ENCODE measurements around the gene THSD8.
"Not testable (repeated sequence)": the region's sequence is repeated elsewhere in the genome, so short reads cannot be mapped to it uniquely, and the experiment has no call there.

THSD8 gene

GRCh38 chr19:12833738-12834565 is 32.1 kb downstream of the THSD8 start:
- FAIRE-seq: no peak

- FAIRE-seq: no peak
These were observed 32.7 kb downstream of the THSD8 start, which contains the start of gene RTBDN for GRCh38 chr19:12834566-12834943. RTBDN (minus strand) TSS chr19:12834579; CDS start chr19:12829979, 4,600 bp downstream.

DNA sequence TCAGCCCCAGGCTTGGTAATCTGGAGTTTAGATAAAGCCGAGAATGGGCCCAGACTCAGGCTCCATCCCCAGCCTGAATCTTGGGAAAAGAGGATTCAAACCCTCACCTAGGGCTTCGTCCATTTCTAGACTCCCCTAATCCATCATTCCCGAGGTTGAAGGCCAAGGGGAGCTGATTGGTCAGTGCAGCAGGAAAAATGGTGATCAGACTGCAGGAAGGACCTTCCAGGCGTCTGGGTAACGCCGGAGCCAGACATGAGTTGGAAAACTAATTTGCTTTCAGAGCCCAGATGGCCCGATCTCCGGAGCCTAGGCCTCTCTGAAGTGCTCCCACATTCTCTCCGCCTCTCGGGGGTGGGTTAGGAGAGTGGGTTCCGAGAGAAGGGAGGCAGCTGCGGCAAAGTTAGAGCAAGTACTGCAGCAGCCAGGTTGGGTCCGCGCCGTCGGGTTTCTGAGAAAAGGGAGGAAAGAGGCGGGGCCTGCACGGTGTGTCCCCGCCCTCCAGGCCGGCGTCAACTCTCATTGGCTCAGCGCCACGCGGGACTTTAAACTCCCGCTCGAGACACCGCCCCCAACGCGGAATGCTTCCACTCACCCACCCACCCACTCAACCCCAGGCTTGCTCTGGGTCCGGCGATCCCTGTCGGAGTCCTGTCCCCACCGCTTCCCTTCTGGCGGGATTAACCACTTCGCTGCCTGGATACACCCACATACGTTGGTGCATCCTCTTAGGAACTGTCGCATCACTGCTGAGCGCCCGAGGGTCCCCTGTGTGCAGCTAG is 33.3 kb downstream of the THSD8 start:
- no peak for FAIRE-seq

GRCh38 chr19:12836529-12836863 is 34.6 kb downstream of the THSD8 start:
- no peak for FAIRE-seq

DNA sequence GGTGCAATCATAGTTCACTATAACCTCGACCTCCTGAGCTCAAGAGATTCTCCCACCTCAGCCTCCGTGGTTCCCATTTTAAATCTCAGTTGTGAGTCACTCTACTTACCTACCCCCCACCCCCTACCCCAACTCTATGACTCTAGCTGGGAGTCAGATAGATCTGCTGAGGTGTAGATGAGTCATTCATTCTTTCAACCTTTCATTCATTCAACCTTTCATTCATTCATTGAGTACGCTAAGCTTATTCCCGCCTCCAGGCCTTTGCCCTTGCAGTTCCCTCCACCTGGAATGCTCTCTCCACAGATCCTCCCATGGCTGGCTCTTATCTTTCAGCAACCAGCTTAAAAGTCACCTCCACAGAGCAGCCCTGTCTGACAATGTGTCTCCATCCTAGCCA is 35.4 kb downstream of the THSD8 start:
- FAIRE-seq: no peak

GRCh38 chr19:12838182-12838885 is 36.5 kb downstream of the THSD8 start, which contains the start of gene MAST1:
MAST1 (plus strand) TSS chr19:12838515; CDS start chr19:12838573, 58 bp downstream.
- FAIRE-seq: no peak

DNA sequence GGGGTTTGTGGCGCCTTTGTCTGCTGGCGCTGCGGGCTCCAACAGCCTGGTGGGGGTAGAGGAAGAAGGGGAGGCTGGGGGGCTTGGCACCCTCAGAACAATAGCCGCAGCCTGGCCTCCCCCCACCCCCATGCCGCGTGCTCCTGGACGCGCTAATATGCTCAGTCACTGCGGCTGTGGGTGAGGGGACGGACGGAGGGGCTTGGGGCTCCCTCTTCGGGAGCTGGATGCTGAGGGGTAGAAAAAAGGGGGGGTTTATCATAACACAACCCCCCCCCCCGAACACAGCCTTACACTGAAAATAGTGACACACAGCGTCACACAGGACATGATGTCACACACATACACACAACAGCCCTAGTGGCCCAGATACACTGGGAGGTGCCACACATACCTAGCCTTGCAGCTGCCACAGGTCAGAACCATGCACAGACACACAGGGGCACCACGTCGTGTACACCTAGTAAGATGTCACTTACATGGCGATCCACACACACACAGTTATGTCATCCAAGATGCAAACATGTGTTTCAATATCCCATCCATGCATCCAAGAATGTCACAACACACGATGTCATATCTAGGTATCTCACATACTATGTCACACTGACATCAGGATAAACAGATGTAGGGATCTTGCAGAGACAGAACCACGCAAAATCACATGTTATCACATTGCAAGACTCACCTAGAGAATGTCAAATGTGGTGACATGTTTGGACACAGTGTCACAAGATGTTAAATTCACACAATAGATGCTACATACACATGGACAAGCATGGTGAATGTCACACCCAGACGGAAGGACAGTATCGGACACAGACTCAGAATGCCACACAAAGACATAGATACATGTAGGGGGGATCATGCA is 37.3 kb downstream of the THSD8 start:
- no peak for FAIRE-seq

GRCh38 chr19:12840091-12841079 is 38.5 kb downstream of the THSD8 start:
- no peak for FAIRE-seq

GRCh38 chr19:12841094-12841493 is 39.2 kb downstream of the THSD8 start:
- no peak for FAIRE-seq

GRCh38 chr19:12842511-12842910 is 40.6 kb downstream of the THSD8 start:
- FAIRE-seq: no peak

DNA sequence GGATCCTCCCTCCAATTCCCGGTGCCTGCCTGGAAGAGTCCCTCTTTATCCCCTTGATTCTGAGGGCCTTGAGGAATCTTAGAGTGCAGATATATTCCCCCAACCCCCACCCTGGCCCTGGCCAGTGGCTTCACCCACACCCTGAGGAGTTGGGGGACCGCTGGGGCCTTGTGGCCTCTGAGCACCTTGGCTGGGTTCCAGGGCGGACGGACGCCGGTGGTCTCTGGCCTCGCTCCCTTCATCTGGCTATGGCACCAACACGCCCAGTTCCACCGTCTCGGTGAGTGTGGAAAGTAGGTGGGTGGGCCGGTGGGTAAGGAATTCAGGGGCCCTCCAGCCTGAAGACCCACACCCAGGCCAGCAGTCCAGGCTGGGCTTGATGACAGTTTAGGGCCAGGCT is 41.5 kb downstream of the THSD8 start:
- FAIRE-seq: no peak

DNA sequence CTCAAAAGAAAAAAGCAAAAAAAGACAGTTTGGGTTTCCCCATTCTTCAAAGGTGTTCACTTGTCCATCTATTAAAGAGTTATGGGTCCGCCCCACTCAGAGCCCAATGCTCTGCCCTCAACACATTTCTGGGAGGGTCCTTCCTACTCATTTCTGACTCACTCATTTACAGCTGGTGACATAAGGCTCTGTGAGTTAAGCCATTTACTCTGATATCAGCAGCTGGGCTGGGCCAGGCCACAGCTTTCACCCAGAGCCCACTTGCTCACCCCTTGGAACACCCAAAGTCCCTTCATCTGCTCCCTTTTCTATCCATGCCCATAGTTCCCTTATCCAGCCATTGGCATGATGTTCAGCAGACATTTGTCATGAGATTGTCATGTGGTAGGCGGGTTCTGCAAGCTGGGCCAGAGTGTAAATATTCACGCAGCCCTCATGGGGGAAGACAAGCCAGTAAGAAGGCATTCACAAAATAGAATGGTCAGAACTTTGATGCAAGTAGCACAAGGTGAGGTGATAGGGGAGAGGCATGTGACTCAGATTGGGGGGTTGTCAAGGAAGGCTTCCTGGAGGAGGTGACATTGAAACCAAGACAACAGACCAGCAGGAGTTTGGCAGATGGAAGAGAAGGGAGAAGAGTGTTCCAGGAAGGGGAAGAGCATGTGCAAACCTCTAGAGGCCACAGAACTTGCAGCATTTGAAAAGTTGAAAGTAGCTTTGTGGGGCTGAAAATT is 42.3 kb downstream of the THSD8 start:
- no peak for FAIRE-seq

- FAIRE-seq: not testable (repeated sequence)
These were observed 44.7 kb downstream of the THSD8 start for GRCh38 chr19:12846613-12847012.

GRCh38 chr19:12847159-12848139 is 45.6 kb downstream of the THSD8 start:
- FAIRE-seq: no peak
